A549 (cell line): Measurements from ENCODE around the gene TCAP. TPM values are rescaled to one million over a fixed set of nuclear protein-coding genes. Genes with fewer than 3 reads are reported as not detected.

Experiments
- ATAC-seq, 2 experiments: fragments of 200-7000 bp in 1 of 2; fragments of >200 bp in 1 of 2; cut with Nextera tagmentation in 1 of 2; cut with Tn5 transposase in 1 of 2; 3 replicates each; pipeline versions ENCODE4 v1.8.0 to v1.9.1; 2018 to 2020; ENCODE audit warnings: mild to moderate bottlenecking in 1 of 2, moderate library complexity in 1 of 2
- CTCF ChIA-PET: fragments of 300-600 bp; sonication (Branson Sonifier 250); formaldehyde crosslinking; extraction: SDS; loops from one replicate; lab custom pipeline; 2021; ENCODE audit warnings: antibody characterized with exemption, inconsistent platforms; lab: Yijun Ruan, JAX
- POLR2A ChIA-PET: fragments of 350-600 bp; formaldehyde crosslinking; extraction: SDS; loops from one replicate; lab custom pipeline; 2021; ENCODE audit warnings: antibody characterized with exemption, inconsistent platforms; lab: Yijun Ruan, JAX
- DNase-seq, 2 experiments: peaks; one replicate each; pipeline versions ENCODE4 v3.0.0 to v3.0.0-alpha.2; 2011 to 2016; ENCODE audit warnings: low read depth in 1 of 2, low spot score in 1 of 2
- FAIRE-seq: peaks from 2 replicates; lab custom pipeline; 2011; peaks lifted over from hg19 to GRCh38; lab: Jason Lieb, UNC
- H3K27ac ChIP-seq, 2 experiments: fragments of >200 bp; sonication (Bioruptor Twin); formaldehyde crosslinking; 3 replicates each; pipeline ENCODE4 v1.5.1; 2016 to 2017
- H3K4me1 ChIP-seq: fragments of >200 bp; sonication (Bioruptor Twin); formaldehyde crosslinking; 3 replicates; pipeline ENCODE4 v1.6.1; 2016
- H3K4me2 ChIP-seq: fragments of >200 bp; sonication (Bioruptor Twin); formaldehyde crosslinking; 3 replicates; pipeline ENCODE4 v1.6.1; 2016
- H3K4me3 ChIP-seq: fragments of >200 bp; sonication (Bioruptor Twin); formaldehyde crosslinking; 3 replicates; pipeline ENCODE4 v1.5.1; 2016
- H3K9me3 ChIP-seq: fragments of >200 bp; sonication (Bioruptor Twin); formaldehyde crosslinking; 3 replicates; pipeline ENCODE4 v1.6.1; 2016
- CHD2 ChIP-seq: fragments of 150-350 bp; IDR thresholded peaks from 2 replicates; pipeline ENCODE4 v1.6.1; 2014; ENCODE audit warnings: low read length; ENCODE audit not compliant: partially characterized antibody
- CHD4 ChIP-seq: fragments of 200-600 bp; sonication (generic); IDR thresholded peaks from 2 replicates; pipeline ENCODE4 v1.6.1; 2016; ENCODE audit warnings: antibody characterized with exemption, mild to moderate bottlenecking, borderline replicate concordance
- EHMT2 ChIP-seq: fragments of 200-600 bp; sonication (generic); IDR thresholded peaks from 2 replicates; pipeline ENCODE4 v1.6.1; 2016; ENCODE audit warnings: antibody characterized with exemption, low read depth, mild to moderate bottlenecking, moderate library complexity
- HDAC2 ChIP-seq: fragments of 200-600 bp; sonication (generic); IDR thresholded peaks from 2 replicates; pipeline ENCODE4 v1.6.1; 2016
- HOXA7 ChIP-seq: fragments of 250-450 bp; sonication (Bioruptor Pico); IDR thresholded peaks from 2 replicates; pipeline ENCODE4 v1.5.0; 2020; ENCODE audit warnings: mild to moderate bottlenecking, moderate library complexity
- HOXB5 ChIP-seq: fragments of 250-450 bp; sonication (Bioruptor Pico); IDR thresholded peaks from 2 replicates; pipeline ENCODE4 v1.5.0; 2020; ENCODE audit warnings: mild to moderate bottlenecking, moderate library complexity
- JUN ChIP-seq, 2 experiments: fragments of >200 bp; sonication (Bioruptor Twin); formaldehyde crosslinking; IDR thresholded peaks; 2 replicates in 1 of 2; 3 replicates in 1 of 2; pipeline ENCODE4 v1.6.1; 2016 to 2017
- MAZ ChIP-seq: fragments of 150-350 bp; IDR thresholded peaks from 2 replicates; pipeline ENCODE4 v1.6.1; 2014; ENCODE audit warnings: antibody characterized with exemption, low read depth, low read length, borderline replicate concordance
- MYC ChIP-seq: IDR thresholded peaks from 2 replicates; pipeline ENCODE4 v1.6.1; 2012; ENCODE audit warnings: mild to moderate bottlenecking, inconsistent platforms, low read length, improper control_type of control experiment, borderline replicate concordance
- NFE2L2 ChIP-seq: fragments of 150-350 bp; conservative IDR thresholded peaks from 2 replicates; pipeline ENCODE4 v1.6.1; 2014; ENCODE audit warnings: low read length
- NR3C1 ChIP-seq: fragments of >200 bp; sonication (Bioruptor Twin); formaldehyde crosslinking; IDR thresholded peaks from 3 replicates; pipeline ENCODE4 v1.6.1; 2017
- PHF8 ChIP-seq: fragments of 200-600 bp; sonication (generic); IDR thresholded peaks from 2 replicates; pipeline ENCODE4 v1.6.1; 2016; ENCODE audit warnings: low read depth, mild to moderate bottlenecking, antibody characterized with exemption, moderate library complexity, borderline replicate concordance
- POLR2A ChIP-seq: IDR thresholded peaks from 2 replicates; pipeline ENCODE4 v1.6.1; 2012; ENCODE audit warnings: mild to moderate bottlenecking, low read length
- RARB ChIP-seq: fragments of 250-450 bp; sonication (Bioruptor Pico); IDR thresholded peaks from 2 replicates; pipeline ENCODE4 v1.8.0; 2021; ENCODE audit warnings: mild to moderate bottlenecking, moderate library complexity
- RCOR1 ChIP-seq: fragments of 150-350 bp; IDR thresholded peaks from 2 replicates; pipeline ENCODE4 v1.6.1; 2014; ENCODE audit warnings: antibody characterized with exemption, low read length, low read depth
- RNF2 ChIP-seq: fragments of 200-600 bp; sonication (generic); IDR thresholded peaks from 2 replicates; pipeline ENCODE4 v1.6.1; 2016; ENCODE audit warnings: low read depth, mild to moderate bottlenecking, antibody characterized with exemption, moderate library complexity, borderline replicate concordance
- SMC3 ChIP-seq: fragments of >200 bp; sonication (Bioruptor Twin); formaldehyde crosslinking; IDR thresholded peaks from 3 replicates; pipeline ENCODE4 v1.6.1; 2018; ENCODE audit warnings: inconsistent platforms
- ZFP36 ChIP-seq: fragments of 450-650 bp; IDR thresholded peaks from 2 replicates; pipeline ENCODE4 v1.6.1; 2014; ENCODE audit warnings: borderline replicate concordance; ENCODE audit not compliant: partially characterized antibody
- WGBS: methylation state at CpG from one replicate; pipeline ENCODE4 v1.1.6; 2017; ENCODE audit errors: missing lambda C conversion rate; 5-methylcytosine and 5-hydroxymethylcytosine counted together
- polyA plus RNA-seq, 4 experiments: library from polyadenylated mRNA; depleted of rRNA in 3 of 4; stranded (reverse); fragments of >200 nt; fragmentation: RNase III in 1 of 4; extraction: RNeasy Plus Mini Kit Qiagen cat#74134 plus additional on column Dnase treatment in 1 of 4; gene quantifications; 2 replicates in 3 of 4; 3 replicates in 1 of 4; pipeline ENCODE4 v1.2.3, GENCODE V29; 2011 to 2017
- TF ChIP-seq, protein P1 (sequence below): fragments of 200-600 bp; sonication (generic); IDR thresholded peaks from 2 replicates; pipeline ENCODE4 v1.6.1; 2016; ENCODE audit warnings: antibody characterized with exemption, mild to moderate bottlenecking, moderate library complexity
- TF ChIP-seq, protein P2 (sequence below): fragments of >200 bp; sonication (Bioruptor Twin); formaldehyde crosslinking; IDR thresholded peaks from 2 replicates; pipeline ENCODE4 v1.6.1; 2016
- TF ChIP-seq, protein P3 (sequence below): IDR thresholded peaks from 2 replicates; pipeline ENCODE4 v1.6.1; 2012
- TF ChIP-seq, protein P4 (sequence below): fragments of 250-450 bp; sonication (Bioruptor Pico); IDR thresholded peaks from 2 replicates; pipeline ENCODE4 v1.5.0; 2020; ENCODE audit warnings: low read depth, mild to moderate bottlenecking, moderate library complexity
- TF ChIP-seq, protein P5 (sequence below): fragments of 450-650 bp; IDR thresholded peaks from 2 replicates; pipeline ENCODE4 v1.6.1; 2014; ENCODE audit warnings: antibody characterized with exemption

The TCAP gene
- polyA plus RNA-seq, 2 of the 4 experiments (the other 2 are of a cell fraction): 0.41 to 1.2 TPM

DNA sequence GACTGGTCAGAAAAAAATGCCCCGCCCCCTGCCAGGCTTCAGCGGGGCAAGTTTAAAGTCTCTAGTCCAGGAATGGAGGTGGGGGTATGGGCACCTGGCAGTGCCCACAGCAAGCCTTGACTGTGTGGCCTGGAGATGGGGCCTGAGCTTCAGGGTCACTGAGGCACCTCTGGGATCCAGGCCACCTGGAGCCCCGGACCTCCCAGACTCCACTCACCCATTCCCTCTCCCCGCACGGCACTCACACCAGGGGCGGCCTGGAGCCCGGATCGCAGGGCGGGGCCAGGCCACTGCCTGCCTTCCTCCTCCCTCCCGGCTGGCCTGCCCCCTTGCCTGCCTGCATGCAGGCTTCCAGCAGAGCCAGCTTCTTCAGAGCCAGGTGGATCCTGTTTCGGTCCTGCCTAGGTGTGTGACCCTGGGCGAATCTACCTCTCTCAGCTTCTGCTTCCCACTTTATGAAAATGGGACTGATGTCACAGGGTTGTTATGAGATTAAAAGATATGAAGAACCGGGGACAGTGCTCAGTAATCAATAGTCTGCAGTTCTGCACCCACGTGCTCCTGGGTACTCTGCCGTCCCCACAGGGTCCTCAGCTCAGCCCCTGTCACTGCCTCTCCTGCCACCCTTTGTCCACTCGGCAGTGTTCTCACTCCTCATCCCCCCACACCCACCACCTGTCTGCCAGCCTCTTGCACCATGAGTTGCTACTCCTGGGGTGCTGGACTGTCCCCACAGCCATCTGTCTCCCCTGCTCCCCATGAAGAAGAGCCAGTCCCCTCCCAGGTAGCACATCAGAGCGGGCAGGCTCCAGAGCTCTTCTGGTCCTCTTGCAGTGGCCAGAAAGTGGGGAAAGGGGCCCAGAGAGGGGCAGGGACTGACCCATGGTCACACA, 1.2 kb upstream of the TCAP start:
- FAIRE-seq: no peak

DNA sequence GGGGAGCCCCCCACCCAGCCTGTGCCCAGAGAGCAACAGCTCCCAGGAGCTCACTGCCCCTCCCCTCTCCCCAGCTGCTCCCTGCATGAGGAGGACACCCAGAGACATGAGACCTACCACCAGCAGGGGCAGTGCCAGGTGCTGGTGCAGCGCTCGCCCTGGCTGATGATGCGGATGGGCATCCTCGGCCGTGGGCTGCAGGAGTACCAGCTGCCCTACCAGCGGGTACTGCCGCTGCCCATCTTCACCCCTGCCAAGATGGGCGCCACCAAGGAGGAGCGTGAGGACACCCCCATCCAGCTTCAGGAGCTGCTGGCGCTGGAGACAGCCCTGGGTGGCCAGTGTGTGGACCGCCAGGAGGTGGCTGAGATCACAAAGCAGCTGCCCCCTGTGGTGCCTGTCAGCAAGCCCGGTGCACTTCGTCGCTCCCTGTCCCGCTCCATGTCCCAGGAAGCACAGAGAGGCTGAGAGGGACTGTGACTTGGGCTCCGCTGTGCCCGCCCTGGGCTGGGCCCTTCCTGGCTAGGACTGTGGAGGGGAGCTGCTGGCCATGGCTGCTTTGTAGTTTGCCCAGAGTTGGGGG, 584 bp downstream of the TCAP start:
- ChIA-PET POLR2A (interaction anchor here (0.7 to 1.5 kb wide), 4 partner anchors 22 to 64 kb away, joined by 3 to 5 read pairs (median 4); partner anchors contain the start of genes ERBB2 and PGAP3), CTCF (interaction anchor here (0.7 to 50.7 kb wide), 16 partner anchors 9 to 315 kb away, joined by 3 to 1391 read pairs (median 4); partner anchors contain the start of genes ERBB2, MIEN1, PGAP3 and PPP1R1B)
- H3K9me3 ChIP-seq: no peaks in the 10 kb centered on the region
- DNase-seq (peak; percentile 62 to 91), ATAC-seq (peak; percentile 60 to 69), FAIRE-seq (no peak)
- WGBS: 58% methylated on average over 9 of the region's 17 CpGs
- no peak overlapping the region for H3K4me3 ChIP-seq
- TF ChIP-seq JUN (IDR thresholded peaks at IDR 0.05): no peak
- TF ChIP-seq MYC: no peak
- H3K4me2 ChIP-seq: peak overlapping the region; percentile 24
- peaks cover 61% of the 10 kb centered on the region for H3K4me1 ChIP-seq
- peak overlapping the region in 1 of 2 experiments; percentile 44; a peak in 3 of 6 replicates for H3K27ac ChIP-seq

More for the DNA sequence above, 1.2 kb upstream of the TCAP start:
- ChIA-PET CTCF (interaction anchor here (0.7 to 50.7 kb wide), 4 partner anchors 8 to 457 kb away, joined by 3 to 1391 read pairs (median 14); partner anchors contain the start of genes PPP1R1B and STARD3), POLR2A (interaction anchor here (0.7 kb wide), 1 partner anchor 66 kb away, joined by 3 read pairs; no protein-coding TSS in a partner anchor)
- Histone ChIP-seq H3K4me1 (peaks cover 61% of the 10 kb centered on the region), H3K27ac (peak overlapping the region; percentile 25 to 79), H3K9me3 (no peaks in the 10 kb centered on the region), H3K4me2 (peak overlapping the region; percentile 70), H3K4me3 (0 out of 3 replicates have a peak overlapping the region, but pooled peaks have one; percentile 5)
- ATAC-seq: peak; percentile 58 to 84
- DNase-seq: peak; percentile 70 to 88
- TF ChIP-seq EHMT2 (no peak), RARB (CRISPR knock-in tag) (no peak), HOXB5 (no peak), ZFP36 (peak; percentile 56), HOXA7 (no peak), POLR2A (no peak)
- TF ChIP-seq, protein P1, sequence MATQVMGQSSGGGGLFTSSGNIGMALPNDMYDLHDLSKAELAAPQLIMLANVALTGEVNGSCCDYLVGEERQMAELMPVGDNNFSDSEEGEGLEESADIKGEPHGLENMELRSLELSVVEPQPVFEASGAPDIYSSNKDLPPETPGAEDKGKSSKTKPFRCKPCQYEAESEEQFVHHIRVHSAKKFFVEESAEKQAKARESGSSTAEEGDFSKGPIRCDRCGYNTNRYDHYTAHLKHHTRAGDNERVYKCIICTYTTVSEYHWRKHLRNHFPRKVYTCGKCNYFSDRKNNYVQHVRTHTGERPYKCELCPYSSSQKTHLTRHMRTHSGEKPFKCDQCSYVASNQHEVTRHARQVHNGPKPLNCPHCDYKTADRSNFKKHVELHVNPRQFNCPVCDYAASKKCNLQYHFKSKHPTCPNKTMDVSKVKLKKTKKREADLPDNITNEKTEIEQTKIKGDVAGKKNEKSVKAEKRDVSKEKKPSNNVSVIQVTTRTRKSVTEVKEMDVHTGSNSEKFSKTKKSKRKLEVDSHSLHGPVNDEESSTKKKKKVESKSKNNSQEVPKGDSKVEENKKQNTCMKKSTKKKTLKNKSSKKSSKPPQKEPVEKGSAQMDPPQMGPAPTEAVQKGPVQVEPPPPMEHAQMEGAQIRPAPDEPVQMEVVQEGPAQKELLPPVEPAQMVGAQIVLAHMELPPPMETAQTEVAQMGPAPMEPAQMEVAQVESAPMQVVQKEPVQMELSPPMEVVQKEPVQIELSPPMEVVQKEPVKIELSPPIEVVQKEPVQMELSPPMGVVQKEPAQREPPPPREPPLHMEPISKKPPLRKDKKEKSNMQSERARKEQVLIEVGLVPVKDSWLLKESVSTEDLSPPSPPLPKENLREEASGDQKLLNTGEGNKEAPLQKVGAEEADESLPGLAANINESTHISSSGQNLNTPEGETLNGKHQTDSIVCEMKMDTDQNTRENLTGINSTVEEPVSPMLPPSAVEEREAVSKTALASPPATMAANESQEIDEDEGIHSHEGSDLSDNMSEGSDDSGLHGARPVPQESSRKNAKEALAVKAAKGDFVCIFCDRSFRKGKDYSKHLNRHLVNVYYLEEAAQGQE: no peak
- TF ChIP-seq, protein P2, sequence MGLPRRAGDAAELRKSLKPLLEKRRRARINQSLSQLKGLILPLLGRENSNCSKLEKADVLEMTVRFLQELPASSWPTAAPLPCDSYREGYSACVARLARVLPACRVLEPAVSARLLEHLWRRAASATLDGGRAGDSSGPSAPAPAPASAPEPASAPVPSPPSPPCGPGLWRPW: no peak
- 23% methylated on average over 17 of the region's 17 CpGs for WGBS

DNA sequence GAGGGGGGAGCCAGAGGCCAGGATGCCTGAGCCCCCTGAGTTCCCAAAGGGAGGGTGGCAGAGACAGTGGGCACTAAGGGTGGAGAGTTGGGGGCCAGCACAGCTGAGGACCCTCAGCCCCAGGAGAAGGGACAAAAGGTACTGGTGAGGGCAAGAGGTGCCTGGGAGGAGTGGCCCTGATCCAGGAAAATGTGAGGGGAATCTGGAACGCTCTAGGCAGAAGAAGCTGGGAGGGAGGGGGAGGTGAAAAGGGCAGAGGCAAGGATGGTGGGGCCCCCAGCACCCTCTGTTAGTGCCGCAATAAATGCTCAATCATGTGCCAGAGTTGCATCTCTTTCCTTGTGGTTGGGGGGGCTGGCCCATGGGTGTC, 1.1 kb downstream of the TCAP start:
- no peak for FAIRE-seq
- peak in 1 of 2 experiments; percentile 28 for DNase-seq
- WGBS: 57% methylated on average over 2 of the region's 2 CpGs
- H3K9me3 ChIP-seq: no peaks in the 10 kb centered on the region
- TF ChIP-seq CHD4 (no peak), NR3C1 (no peak), RCOR1 (no peak), NFE2L2 (no peak), SMC3 (no peak), HDAC2 (no peak), RNF2 (no peak), PHF8 (no peak), MAZ (no peak), CHD2 (no peak)
- TF ChIP-seq, protein P3, sequence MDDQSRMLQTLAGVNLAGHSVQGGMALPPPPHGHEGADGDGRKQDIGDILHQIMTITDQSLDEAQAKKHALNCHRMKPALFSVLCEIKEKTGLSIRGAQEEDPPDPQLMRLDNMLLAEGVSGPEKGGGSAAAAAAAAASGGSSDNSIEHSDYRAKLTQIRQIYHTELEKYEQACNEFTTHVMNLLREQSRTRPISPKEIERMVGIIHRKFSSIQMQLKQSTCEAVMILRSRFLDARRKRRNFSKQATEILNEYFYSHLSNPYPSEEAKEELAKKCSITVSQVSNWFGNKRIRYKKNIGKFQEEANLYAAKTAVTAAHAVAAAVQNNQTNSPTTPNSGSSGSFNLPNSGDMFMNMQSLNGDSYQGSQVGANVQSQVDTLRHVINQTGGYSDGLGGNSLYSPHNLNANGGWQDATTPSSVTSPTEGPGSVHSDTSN: no peak
- TF ChIP-seq, protein P4, sequence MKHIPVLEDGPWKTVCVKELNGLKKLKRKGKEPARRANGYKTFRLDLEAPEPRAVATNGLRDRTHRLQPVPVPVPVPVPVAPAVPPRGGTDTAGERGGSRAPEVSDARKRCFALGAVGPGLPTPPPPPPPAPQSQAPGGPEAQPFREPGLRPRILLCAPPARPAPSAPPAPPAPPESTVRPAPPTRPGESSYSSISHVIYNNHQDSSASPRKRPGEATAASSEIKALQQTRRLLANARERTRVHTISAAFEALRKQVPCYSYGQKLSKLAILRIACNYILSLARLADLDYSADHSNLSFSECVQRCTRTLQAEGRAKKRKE (CRISPR knock-in tag): no peak
- TF ChIP-seq, protein P5, sequence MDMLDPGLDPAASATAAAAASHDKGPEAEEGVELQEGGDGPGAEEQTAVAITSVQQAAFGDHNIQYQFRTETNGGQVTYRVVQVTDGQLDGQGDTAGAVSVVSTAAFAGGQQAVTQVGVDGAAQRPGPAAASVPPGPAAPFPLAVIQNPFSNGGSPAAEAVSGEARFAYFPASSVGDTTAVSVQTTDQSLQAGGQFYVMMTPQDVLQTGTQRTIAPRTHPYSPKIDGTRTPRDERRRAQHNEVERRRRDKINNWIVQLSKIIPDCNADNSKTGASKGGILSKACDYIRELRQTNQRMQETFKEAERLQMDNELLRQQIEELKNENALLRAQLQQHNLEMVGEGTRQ: no peak
- POLR2A ChIA-PET: interaction anchor here (0.7 to 1.5 kb wide), 3 partner anchors 22 to 63 kb away, joined by 4 to 5 read pairs (median 4); partner anchors contain the start of genes ERBB2 and PGAP3
- ATAC-seq: no peak
- peaks cover 61% of the 10 kb centered on the region for H3K4me1 ChIP-seq
- H3K4me3 ChIP-seq: no peak overlapping the region
- H3K4me2 ChIP-seq: peak overlapping the region; percentile 24
- CTCF ChIA-PET: interaction anchor here (0.6 to 50.7 kb wide), 15 partner anchors 9 to 314 kb away, joined by 3 to 1391 read pairs (median 4); partner anchors contain the start of genes ERBB2, MIEN1, PGAP3 and PPP1R1B
- peak overlapping the region in 1 of 2 experiments; percentile 44; a peak in 3 of 6 replicates for H3K27ac ChIP-seq
